Activated T-helper 1 cell treated with anti-CD3 and anti-CD28 coated beads, Interleukin-12 subunit alpha, Interleukin-12 subunit beta, Interleukin-2, Interleukin-4 antibody, amounts not matched to agents 30 ng/mL and 10 ng/mL and 1 ng/mL, durations not matched to agents 14 hours and 24 hours and 36 hours (primary cell): ENCODE measurements around the gene CZIB. TPM values are rescaled to one million over a fixed set of nuclear protein-coding genes. Genes with fewer than 3 reads are reported as not detected.
"Not testable (repeated sequence)": the region's sequence is repeated elsewhere in the genome, so short reads cannot be mapped to it uniquely, and the experiment has no call there.

Source experiments
- DNase-seq: peaks from one replicate; pipeline ENCODE4 v3.0.0; 2021; ENCODE audit warnings: low spot score
- H3K27ac Mint-ChIP-seq: one replicate; pipeline ENCODE4 v1.8.0; 2021; ENCODE audit warnings: mild to moderate bottlenecking, mixed read lengths
- H3K27me3 Mint-ChIP-seq: one replicate; pipeline ENCODE4 v1.8.0; 2022; ENCODE audit warnings: mild to moderate bottlenecking, moderate library complexity, mixed read lengths; ENCODE audit not compliant: insufficient read depth
- H3K36me3 Mint-ChIP-seq: one replicate; pipeline ENCODE4 v1.8.0; 2021; ENCODE audit warnings: low read depth, mixed read lengths
- H3K4me1 Mint-ChIP-seq: one replicate; pipeline ENCODE4 v1.8.0; 2021; ENCODE audit warnings: low read depth, mixed read lengths
- H3K4me3 Mint-ChIP-seq: one replicate; pipeline ENCODE4 v1.8.0; 2021; ENCODE audit warnings: mild to moderate bottlenecking, moderate library complexity, mixed read lengths
- H3K9me3 Mint-ChIP-seq: one replicate; pipeline ENCODE4 v1.8.0; 2021; ENCODE audit warnings: mixed read lengths
- intact Hi-C: fragments of 100-400 bp; cut with micrococcal nuclease; formaldehyde crosslinking; loops from one replicate; pipeline ENCODE4 v1.15.1; 2024
- total RNA-seq: library from RNA; stranded (reverse); gene quantifications from 2 replicates; pipeline ENCODE4 v1.2.3, GENCODE V29; 2022

The CZIB gene
- total RNA-seq, 1 donor from 2014 or later = 43.6 TPM

DNA sequence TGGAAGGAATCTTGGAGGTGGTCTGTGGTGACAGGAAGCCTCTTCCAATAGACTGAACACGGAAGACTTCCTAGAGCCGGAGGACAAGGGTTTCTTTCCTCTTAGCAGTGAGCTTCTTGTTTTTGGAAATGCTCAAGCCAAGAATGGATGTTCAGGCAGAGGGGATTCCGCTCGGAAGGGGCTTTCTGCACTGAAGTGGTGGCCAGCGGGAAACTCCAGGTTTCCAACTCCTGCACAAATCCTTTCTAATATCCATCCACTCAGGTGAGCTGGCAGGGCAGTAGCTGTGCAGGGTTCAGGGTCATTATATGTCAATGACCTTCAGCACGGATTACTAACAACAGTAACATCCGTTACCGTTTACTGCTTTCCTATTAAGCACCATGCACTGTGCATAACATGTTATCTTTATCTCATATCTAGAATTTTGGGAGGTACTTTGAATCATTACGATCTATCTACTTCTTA, 24.4 kb downstream of the CZIB start:
- H3K27ac Mint-ChIP-seq = peak overlapping the region; percentile 84
- DNase-seq = no peak
- H3K27me3 Mint-ChIP-seq = no peaks in the 10 kb centered on the region
- intact Hi-C loops = loop anchor here (1.0 to 10.0 kb wide), 14 partner anchors 24 to 1139 kb away; partner anchors contain the start of genes BTF3L4, CC2D1B, CZIB and LRRC42
- H3K9me3 Mint-ChIP-seq = no peaks in the 10 kb centered on the region
- peaks cover 13% of the 10 kb centered on the region for H3K36me3 Mint-ChIP-seq
- H3K4me3 Mint-ChIP-seq = peak overlapping the region; percentile 83
- H3K4me1 Mint-ChIP-seq = peaks cover 28% of the 10 kb centered on the region

DNA sequence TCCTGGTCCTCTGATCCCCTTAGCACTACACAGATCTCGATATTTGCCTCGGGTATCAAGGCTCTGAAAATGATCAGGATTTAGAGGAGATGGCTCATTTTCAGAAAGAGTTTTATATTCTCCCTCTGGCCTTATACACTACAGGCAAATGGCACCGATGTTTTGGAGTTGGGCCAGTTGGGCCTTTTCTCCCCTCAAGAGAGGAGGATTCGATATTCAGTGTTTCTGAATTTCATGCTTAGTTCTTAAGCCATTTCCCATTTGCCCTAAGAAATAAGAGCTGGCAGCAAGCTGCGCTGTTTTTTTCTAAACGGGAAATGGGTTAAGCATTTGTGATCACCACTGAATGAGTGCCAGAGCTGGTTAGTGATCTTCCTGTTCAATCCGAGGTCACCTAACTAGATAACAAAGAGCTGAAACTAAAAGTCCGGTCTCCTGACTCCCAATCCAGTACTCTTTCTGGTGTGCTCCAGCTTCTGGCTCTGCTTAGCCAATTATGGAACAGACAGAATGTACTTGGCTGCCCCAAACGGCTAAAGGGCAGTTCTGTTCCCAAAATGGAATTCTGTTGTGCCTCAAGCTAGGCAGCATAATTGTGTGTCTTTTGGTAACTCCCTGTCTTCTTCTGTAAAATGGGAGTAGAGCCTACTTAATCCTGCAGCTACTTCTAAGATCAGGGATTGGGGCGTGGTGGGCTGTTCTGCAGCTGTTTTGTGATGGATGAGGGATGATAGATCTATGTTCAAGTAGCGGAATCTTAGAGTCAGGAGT, 25.0 kb downstream of the CZIB start:
- Mint-ChIP-seq H3K9me3 (no peaks in the 10 kb centered on the region), H3K27ac (no peak overlapping the region), H3K27me3 (no peaks in the 10 kb centered on the region), H3K36me3 (peaks cover 9% of the 10 kb centered on the region), H3K4me3 (peak overlapping the region; percentile 65), H3K4me1 (peaks cover 28% of the 10 kb centered on the region)
- intact Hi-C loops = loop anchor here (1.0 to 10.0 kb wide), 14 partner anchors 25 to 1139 kb away; partner anchors contain the start of genes BTF3L4, CC2D1B, CZIB and LRRC42
- no peak for DNase-seq

DNA sequence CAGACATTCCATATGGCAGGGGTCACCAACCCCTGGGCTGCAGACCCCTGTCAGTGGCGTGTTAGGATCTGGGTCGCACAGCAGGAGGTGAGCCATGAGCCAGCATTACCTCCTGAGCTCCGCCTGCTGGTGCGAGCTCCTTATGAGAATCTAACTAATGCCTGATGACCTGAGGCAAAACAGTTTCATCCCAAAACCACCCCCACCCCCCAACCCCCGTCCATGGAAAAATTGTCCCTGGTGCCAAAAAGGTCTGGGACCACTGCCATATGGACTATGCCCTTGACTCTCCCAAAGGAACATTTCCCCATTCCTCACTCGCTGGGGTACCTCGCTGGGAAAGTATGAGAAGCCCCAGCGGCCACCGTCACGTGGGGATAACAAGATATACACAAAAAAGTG, 30.2 kb downstream of the CZIB start:
- Mint-ChIP-seq H3K27ac (no peak overlapping the region), H3K4me3 (no peak overlapping the region), H3K9me3 (no peaks in the 10 kb centered on the region), H3K27me3 (peaks cover 6% of the 10 kb centered on the region), H3K4me1 (no peaks in the 10 kb centered on the region), H3K36me3 (no peaks in the 10 kb centered on the region)
- intact Hi-C loops = loop anchor here (10.0 kb wide), 1 partner anchor 345 kb away; the partner anchor contains the start of gene ZYG11A
- DNase-seq = no peak

DNA sequence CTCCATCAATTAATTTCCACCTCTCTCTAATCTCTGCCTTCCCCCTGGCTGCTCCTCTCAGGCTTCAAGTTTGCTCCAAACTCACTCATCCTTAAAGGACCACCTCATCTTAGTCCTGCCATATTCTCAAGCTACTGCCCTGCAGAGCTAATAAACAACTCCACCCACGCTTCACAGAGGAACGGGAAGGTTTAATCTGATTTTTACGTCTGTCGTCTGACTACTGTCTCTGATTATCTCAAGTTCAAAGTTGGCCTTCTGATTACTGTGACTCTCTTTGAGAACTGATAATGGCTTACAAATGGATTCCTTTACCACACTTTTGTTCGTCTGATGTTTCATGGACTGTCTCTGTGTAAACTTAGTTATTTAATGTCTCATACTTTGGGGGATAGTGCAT, 31.4 kb downstream of the CZIB start:
- DNase-seq = no peak
- H3K4me3 Mint-ChIP-seq = no peak overlapping the region

DNA sequence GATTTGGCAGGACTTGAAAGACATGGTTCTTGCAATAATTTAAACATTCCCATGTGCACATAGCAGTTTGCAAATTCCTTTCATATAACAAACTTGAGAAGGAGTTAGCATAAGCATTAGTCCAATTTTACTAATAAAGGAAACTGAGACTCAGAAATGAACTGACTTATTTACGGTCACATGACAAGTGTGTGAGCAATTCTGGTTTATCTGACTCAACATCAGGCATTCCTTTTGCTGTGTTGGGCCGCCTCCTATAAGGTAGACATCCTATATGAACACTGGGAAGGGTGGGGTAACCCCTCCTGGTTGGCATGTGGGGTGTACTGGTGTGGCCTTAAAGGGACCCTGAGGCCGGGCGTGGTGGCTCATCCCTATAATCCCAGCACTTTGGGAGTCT, 32.3 kb downstream of the CZIB start:
- Mint-ChIP-seq H3K4me3 (no peak overlapping the region), H3K36me3 (no peaks in the 10 kb centered on the region), H3K27me3 (peaks cover 6% of the 10 kb centered on the region), H3K27ac (no peak overlapping the region), H3K9me3 (no peaks in the 10 kb centered on the region), H3K4me1 (no peaks in the 10 kb centered on the region)
- intact Hi-C loops = loop anchor here (10.0 kb wide), 1 partner anchor 123 kb away; the partner anchor contains the start of gene PODN
- DNase-seq = no peak

More for the DNA sequence above, 31.4 kb downstream of the CZIB start:
- H3K27me3 Mint-ChIP-seq = peaks cover 6% of the 10 kb centered on the region
- H3K4me1 Mint-ChIP-seq = no peaks in the 10 kb centered on the region
- intact Hi-C loops = loop anchor here (10.0 kb wide), 1 partner anchor 124 kb away; the partner anchor contains the start of gene PODN
- H3K9me3 Mint-ChIP-seq = no peaks in the 10 kb centered on the region
- no peaks in the 10 kb centered on the region for H3K36me3 Mint-ChIP-seq
- no peak overlapping the region for H3K27ac Mint-ChIP-seq

DNA sequence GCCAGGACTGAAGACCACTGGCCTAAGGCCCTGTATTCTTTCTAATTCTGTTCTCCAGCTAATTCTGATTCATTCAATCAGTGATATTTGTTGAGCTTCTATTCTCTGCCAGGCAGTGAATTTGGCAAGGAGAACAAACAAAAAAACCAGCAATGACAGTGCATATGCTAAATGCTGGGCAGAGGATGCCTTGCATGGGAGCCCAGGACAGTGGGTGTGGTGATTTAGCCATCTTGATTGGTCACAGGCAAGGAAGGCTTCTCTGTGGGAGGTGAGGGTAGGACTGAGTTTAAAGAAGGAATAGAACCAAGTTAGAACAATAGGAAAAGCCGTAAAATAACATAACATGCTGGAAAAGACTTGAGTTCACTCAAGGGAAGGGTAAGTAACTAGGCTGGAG, 33.0 kb downstream of the CZIB start:
- Mint-ChIP-seq H3K27me3 (peaks cover 6% of the 10 kb centered on the region), H3K4me1 (no peaks in the 10 kb centered on the region), H3K4me3 (no peak overlapping the region), H3K36me3 (no peaks in the 10 kb centered on the region), H3K27ac (no peak overlapping the region), H3K9me3 (no peaks in the 10 kb centered on the region)
- no peak for DNase-seq
- intact Hi-C loops = loop anchor here (10.0 kb wide), 1 partner anchor 123 kb away; the partner anchor contains the start of gene PODN

DNA sequence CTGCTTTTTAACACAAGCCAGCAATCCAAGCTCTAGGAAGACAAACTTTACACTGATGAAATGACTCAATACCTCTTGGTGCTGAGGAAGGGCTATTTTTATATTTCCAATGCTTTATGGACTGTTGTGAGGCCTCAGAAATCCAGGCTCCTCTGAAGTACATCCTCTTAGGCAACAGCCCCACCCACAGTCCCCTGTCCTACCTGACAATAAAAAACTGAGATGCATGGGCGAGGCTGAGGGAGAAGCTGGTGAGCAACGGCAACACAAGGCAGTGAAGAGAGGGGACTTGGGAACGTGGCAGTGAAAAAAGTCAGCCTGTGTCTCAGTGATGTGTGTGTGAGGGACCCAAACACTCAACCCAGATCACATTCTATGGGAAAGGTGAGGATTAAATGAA, 33.9 kb downstream of the CZIB start:
- intact Hi-C loops = loop anchor here (10.0 kb wide), 1 partner anchor 122 kb away; the partner anchor contains the start of gene PODN
- no peak overlapping the region for H3K4me3 Mint-ChIP-seq
- no peaks in the 10 kb centered on the region for H3K36me3 Mint-ChIP-seq
- no peaks in the 10 kb centered on the region for H3K4me1 Mint-ChIP-seq
- no peaks in the 10 kb centered on the region for H3K9me3 Mint-ChIP-seq
- peaks cover 6% of the 10 kb centered on the region for H3K27me3 Mint-ChIP-seq
- H3K27ac Mint-ChIP-seq = no peak overlapping the region
- no peak for DNase-seq

DNA sequence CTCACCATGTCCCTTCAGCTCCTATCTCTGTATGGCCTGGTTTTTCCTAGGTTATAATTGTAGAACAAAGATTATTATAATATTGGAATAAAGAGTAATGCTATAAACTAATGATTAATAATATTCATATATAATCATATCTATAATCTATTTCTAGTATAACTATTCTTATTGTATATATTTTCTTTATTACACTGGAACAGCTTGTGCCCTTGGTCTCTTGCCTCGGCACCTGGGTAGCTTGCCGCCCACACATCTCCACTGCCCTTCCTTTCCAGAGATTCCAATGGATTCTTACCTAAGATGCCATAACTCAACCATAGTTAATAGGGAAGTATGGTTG, 34.5 kb downstream of the CZIB start:
- H3K4me1 Mint-ChIP-seq, H3K27me3 Mint-ChIP-seq, H3K4me3 Mint-ChIP-seq, H3K36me3 Mint-ChIP-seq, DNase-seq, H3K27ac Mint-ChIP-seq, H3K9me3 Mint-ChIP-seq: not testable (repeated sequence)
- intact Hi-C loops = loop anchor here (10.0 kb wide), 1 partner anchor 121 kb away; the partner anchor contains the start of gene PODN

DNA sequence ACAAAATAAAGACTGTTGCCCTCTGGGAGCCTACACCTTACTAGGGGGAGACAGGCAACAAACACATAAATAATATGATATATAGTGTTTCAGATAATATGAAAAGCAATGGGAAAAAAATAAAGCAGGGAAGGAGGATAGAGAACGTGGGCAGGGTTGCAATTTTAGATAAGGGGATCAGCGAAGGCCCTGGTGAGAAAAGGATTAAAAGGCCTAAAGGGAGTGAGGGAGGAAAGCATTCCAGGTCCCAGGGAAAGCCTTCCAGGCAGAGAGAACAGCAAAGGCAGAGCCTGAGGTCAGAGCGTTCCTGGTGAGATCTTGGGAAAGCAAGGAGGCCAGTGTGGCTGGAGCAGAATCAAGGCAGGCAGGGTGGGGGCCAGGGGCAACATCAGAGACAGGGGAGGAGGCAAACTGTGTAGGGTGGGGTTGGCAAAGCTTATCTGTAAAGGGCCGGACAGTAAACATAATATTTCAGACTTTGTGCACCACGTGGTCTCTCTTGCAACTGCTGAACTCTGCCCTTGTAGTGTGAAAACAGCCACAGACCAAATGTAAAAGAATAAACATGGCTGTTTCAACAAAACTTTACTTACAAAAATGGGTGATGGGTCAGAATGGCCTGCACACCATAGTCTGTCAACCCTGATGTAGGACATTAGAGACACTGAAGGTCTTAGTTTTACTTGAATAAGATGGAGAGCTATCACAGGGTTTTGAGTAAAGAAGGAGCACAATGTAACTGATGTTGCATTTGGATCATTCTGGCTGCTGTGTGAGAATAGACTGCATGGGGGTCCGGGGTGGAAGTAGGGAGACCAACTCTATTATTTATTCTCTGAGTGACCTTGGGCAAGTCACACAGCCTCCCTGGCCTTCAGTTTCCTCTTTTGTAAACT, 37.1 kb downstream of the CZIB start:
- intact Hi-C loops = loop anchor here (5.0 to 10.0 kb wide), 2 partner anchors 119 to 261 kb away; partner anchors contain the start of genes ECHDC2 and PODN
- no peaks in the 10 kb centered on the region for H3K36me3 Mint-ChIP-seq
- DNase-seq = no peak
- H3K27ac Mint-ChIP-seq = no peak overlapping the region
- H3K27me3 Mint-ChIP-seq = peaks cover 10% of the 10 kb centered on the region
- no peak overlapping the region for H3K4me3 Mint-ChIP-seq
- H3K4me1 Mint-ChIP-seq = no peaks in the 10 kb centered on the region
- H3K9me3 Mint-ChIP-seq = no peaks in the 10 kb centered on the region

DNA sequence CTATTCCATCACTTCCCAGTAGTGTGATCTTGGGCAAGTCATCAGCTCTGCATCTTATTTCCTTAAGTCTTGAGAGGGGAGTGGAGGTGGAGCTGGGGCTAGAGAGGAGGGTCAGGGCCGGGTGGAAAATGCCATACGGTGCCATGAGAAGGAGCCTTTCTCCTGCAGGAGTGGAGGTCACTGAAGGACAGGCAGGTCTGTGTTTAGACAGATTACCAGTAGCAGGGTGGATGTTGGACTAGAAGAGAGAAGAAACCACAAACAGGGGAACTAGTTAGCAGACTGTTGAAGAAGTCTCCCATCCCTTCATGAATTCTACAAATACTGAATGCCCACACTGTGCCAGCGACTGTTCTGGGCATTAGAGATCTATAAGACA, 37.7 kb downstream of the CZIB start:
- H3K9me3 Mint-ChIP-seq = no peaks in the 10 kb centered on the region
- no peak overlapping the region for H3K4me3 Mint-ChIP-seq
- peaks cover 12% of the 10 kb centered on the region for H3K27me3 Mint-ChIP-seq
- no peaks in the 10 kb centered on the region for H3K4me1 Mint-ChIP-seq
- intact Hi-C loops = loop anchor here (1.0 to 10.0 kb wide), 4 partner anchors 118 to 481 kb away; partner anchors contain the start of genes ECHDC2 and PODN
- H3K27ac Mint-ChIP-seq = no peak overlapping the region
- DNase-seq = no peak
- no peaks in the 10 kb centered on the region for H3K36me3 Mint-ChIP-seq

DNA sequence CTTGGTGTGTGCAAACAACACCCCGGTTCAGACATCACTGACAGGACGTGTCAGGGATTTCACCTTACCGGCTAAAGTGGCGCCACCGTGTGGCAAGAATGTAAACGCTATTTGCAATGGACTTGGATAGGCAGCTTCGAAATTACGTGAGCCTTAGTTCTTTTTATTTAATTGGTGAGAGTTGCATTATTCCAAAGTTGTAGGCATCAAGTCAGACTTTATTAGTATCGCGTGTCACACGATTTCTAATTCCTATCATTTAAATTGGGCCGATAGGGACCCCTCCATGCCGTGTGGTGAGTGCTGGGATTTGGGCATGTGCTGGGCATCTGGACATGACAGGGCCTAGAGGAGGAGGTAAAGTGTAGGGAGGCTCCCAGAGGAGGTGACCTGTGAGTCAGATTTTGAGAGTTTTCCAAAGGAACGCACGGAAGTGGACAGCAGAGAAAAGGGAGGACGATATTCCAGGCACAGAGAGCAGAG, 38.3 kb downstream of the CZIB start:
- peak; percentile 63 for DNase-seq
- Mint-ChIP-seq H3K9me3 (no peaks in the 10 kb centered on the region), H3K27me3 (peaks cover 8% of the 10 kb centered on the region), H3K27ac (no peak overlapping the region), H3K4me3 (no peak overlapping the region), H3K36me3 (no peaks in the 10 kb centered on the region), H3K4me1 (no peaks in the 10 kb centered on the region)
- intact Hi-C loops = loop anchor here (1.0 to 10.0 kb wide), 4 partner anchors 117 to 481 kb away; partner anchors contain the start of genes ECHDC2 and PODN

DNA sequence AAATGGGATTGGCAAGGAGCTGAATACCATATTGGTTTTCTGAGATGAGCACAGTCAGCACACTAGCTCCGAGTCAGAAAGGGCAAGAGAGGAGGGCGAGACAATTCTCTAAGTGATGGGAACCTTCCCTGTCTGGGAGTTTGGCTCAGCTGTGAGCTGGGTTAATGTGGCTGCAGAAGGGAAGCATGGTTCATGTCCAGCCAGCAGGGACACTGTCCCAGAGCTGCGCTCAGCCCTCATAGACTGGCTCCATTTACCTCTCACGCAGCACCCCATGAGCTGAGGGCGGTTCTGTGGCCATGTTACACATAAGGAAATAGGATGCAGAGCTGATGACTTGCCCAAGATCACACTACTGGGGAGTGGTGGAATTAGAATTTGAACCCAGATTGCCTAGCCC, 39.5 kb downstream of the CZIB start:
- H3K27ac Mint-ChIP-seq = no peak overlapping the region
- DNase-seq = no peak
- H3K27me3 Mint-ChIP-seq = peaks cover 10% of the 10 kb centered on the region
- no peaks in the 10 kb centered on the region for H3K4me1 Mint-ChIP-seq
- no peaks in the 10 kb centered on the region for H3K9me3 Mint-ChIP-seq
- intact Hi-C loops = loop anchor here (5.0 to 10.0 kb wide), 2 partner anchors 116 to 259 kb away; partner anchors contain the start of genes ECHDC2 and PODN
- no peaks in the 10 kb centered on the region for H3K36me3 Mint-ChIP-seq
- no peak overlapping the region for H3K4me3 Mint-ChIP-seq
